RWPE2 (cell line): ENCODE measurements around the gene MAMLD1.

ENCODE experiments used
- ATAC-seq: fragments of 200-7000 bp; cut with Tn5 transposase; 3 replicates; pipeline ENCODE4 v1.9.1; 2021; ENCODE audit warnings: low read depth
- DNase-seq: peaks from one replicate; pipeline ENCODE4 v3.0.0-alpha.2; 2020; ENCODE audit warnings: low spot score
- H3K27ac ChIP-seq: fragments of 450-650 bp; 2 replicates; pipeline ENCODE4 v1.5.1; 2017; ENCODE audit warnings: mild to moderate bottlenecking; ENCODE audit not compliant: poor library complexity, severe bottlenecking
- H3K27me3 ChIP-seq: fragments of 250-450 bp; sonication (Bioruptor Pico); 2 replicates; pipeline ENCODE4 v1.5.1; 2021; ENCODE audit warnings: mild to moderate bottlenecking, moderate library complexity; ENCODE audit not compliant: insufficient read depth, poor library complexity, severe bottlenecking
- H3K36me3 ChIP-seq: fragments of 250-450 bp; sonication (Bioruptor Pico); 2 replicates; pipeline ENCODE4 v1.5.1; 2020; ENCODE audit warnings: low read depth, mild to moderate bottlenecking, moderate library complexity
- H3K4me1 ChIP-seq: fragments of 250-450 bp; sonication (Bioruptor Pico); 2 replicates; pipeline ENCODE4 v1.5.1; 2021; ENCODE audit warnings: mild to moderate bottlenecking, moderate library complexity; ENCODE audit not compliant: insufficient read depth, poor library complexity, severe bottlenecking
- H3K4me3 ChIP-seq: fragments of 250-450 bp; sonication (Bioruptor Pico); 2 replicates; pipeline ENCODE4 v1.5.1; 2021; ENCODE audit warnings: mild to moderate bottlenecking, moderate library complexity; ENCODE audit not compliant: severe bottlenecking
- H3K9me3 ChIP-seq: fragments of 250-450 bp; sonication (Bioruptor Pico); 2 replicates; pipeline ENCODE4 v1.5.1; 2021; ENCODE audit warnings: mild to moderate bottlenecking, moderate library complexity; ENCODE audit not compliant: severe bottlenecking
- CTCF ChIP-seq: fragments of 450-650 bp; IDR thresholded peaks from one replicate; pipeline ENCODE4 v1.5.1; 2017; ENCODE audit warnings: mild to moderate bottlenecking, moderate library complexity; ENCODE audit not compliant: poor library complexity, severe bottlenecking

Gene MAMLD1

GRCh38 chrX:150473371-150473770 is 110.3 kb downstream of the MAMLD1 start:
- Histone ChIP-seq H3K9me3 (no peaks in the 10 kb centered on the region), H3K36me3 (no peaks in the 10 kb centered on the region), H3K27ac (no peak overlapping the region), H3K27me3 (no peaks in the 10 kb centered on the region), H3K4me1 (no peaks in the 10 kb centered on the region), H3K4me3 (no peak overlapping the region)
- no peak for TF ChIP-seq CTCF
- ATAC-seq (no peak), DNase-seq (no peak)

GRCh38 chrX:150475461-150475860 is 112.3 kb downstream of the MAMLD1 start:
- no peaks in the 10 kb centered on the region for H3K9me3 ChIP-seq
- no peak overlapping the region for H3K4me3 ChIP-seq
- no peaks in the 10 kb centered on the region for H3K27me3 ChIP-seq
- TF ChIP-seq CTCF, result no peak
- H3K4me1 ChIP-seq, result no peaks in the 10 kb centered on the region
- ATAC-seq (no peak), DNase-seq (no peak)
- no peaks in the 10 kb centered on the region for H3K36me3 ChIP-seq
- H3K27ac ChIP-seq, result no peak overlapping the region

GRCh38 chrX:150476164-150476699 is 113.1 kb downstream of the MAMLD1 start:
- Histone ChIP-seq H3K36me3 (no peaks in the 10 kb centered on the region), H3K4me3 (no peak overlapping the region), H3K27ac (no peak overlapping the region), H3K27me3 (no peaks in the 10 kb centered on the region), H3K4me1 (no peaks in the 10 kb centered on the region), H3K9me3 (no peaks in the 10 kb centered on the region)
- ATAC-seq (no peak), DNase-seq (no peak)
- no peak for TF ChIP-seq CTCF

GRCh38 chrX:150477371-150477770 is 114.3 kb downstream of the MAMLD1 start:
- Histone ChIP-seq H3K9me3 (no peaks in the 10 kb centered on the region), H3K4me3 (no peak overlapping the region), H3K36me3 (no peaks in the 10 kb centered on the region), H3K4me1 (no peaks in the 10 kb centered on the region), H3K27me3 (no peaks in the 10 kb centered on the region), H3K27ac (no peak overlapping the region)
- no peak for TF ChIP-seq CTCF
- no peak for ATAC-seq
- no peak for DNase-seq
